ENCODE data around the gene PNMA8A.

DNA sequence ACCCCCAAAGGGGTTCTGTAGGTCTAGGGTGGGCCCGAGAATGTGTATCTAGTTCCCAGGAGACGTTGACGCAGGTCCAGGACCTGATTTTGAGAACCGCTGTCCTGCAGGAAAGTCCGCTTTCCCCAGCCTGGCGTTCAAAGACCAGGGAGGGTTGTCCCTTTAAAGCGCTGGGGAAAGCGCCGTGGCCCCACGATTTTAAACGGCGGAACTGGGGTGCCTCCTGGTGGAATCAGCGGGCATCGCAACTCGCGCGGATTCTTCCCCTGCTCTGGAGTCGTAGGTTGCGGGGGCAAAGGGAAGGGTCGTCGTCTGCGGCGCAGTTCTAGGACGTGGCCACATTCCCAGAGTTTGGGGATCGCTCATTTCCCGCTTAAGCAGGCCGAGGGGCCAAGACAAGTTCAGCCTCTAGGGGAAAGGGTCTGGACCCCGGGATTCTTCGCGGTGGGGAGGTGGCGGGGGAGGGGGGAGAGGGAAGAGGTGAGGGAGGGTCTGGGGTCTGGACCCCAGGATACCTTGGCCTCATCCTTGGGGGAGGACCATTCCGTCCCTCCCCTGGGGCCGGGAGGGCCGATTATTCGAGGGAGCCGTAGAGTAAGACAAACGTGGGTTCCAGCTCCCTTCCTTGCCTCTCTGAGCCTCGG, 16.6 kb upstream of the PNMA8A start:
- TF ChIP-seq, protein P1, sequence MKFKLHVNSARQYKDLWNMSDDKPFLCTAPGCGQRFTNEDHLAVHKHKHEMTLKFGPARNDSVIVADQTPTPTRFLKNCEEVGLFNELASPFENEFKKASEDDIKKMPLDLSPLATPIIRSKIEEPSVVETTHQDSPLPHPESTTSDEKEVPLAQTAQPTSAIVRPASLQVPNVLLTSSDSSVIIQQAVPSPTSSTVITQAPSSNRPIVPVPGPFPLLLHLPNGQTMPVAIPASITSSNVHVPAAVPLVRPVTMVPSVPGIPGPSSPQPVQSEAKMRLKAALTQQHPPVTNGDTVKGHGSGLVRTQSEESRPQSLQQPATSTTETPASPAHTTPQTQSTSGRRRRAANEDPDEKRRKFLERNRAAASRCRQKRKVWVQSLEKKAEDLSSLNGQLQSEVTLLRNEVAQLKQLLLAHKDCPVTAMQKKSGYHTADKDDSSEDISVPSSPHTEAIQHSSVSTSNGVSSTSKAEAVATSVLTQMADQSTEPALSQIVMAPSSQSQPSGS (IDR thresholded peaks at IDR 0.05; ENCODE audit: low read length), result no peak
- TF ChIP-seq, protein P2, sequence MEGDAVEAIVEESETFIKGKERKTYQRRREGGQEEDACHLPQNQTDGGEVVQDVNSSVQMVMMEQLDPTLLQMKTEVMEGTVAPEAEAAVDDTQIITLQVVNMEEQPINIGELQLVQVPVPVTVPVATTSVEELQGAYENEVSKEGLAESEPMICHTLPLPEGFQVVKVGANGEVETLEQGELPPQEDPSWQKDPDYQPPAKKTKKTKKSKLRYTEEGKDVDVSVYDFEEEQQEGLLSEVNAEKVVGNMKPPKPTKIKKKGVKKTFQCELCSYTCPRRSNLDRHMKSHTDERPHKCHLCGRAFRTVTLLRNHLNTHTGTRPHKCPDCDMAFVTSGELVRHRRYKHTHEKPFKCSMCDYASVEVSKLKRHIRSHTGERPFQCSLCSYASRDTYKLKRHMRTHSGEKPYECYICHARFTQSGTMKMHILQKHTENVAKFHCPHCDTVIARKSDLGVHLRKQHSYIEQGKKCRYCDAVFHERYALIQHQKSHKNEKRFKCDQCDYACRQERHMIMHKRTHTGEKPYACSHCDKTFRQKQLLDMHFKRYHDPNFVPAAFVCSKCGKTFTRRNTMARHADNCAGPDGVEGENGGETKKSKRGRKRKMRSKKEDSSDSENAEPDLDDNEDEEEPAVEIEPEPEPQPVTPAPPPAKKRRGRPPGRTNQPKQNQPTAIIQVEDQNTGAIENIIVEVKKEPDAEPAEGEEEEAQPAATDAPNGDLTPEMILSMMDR (IDR thresholded peaks at IDR 0.05 in 2 of 3, conservative IDR thresholded peaks at IDR 0.05 in 1 of 3; ENCODE audit: control insufficient read depth in 2 of 3, extremely low read depth in 1 of 3, insufficient read depth in 1 of 3, low read depth in 3 of 3, low read length in 3 of 3), result peak; percentile 89 to 94 (median 91)
- TF ChIP-seq, protein P3, sequence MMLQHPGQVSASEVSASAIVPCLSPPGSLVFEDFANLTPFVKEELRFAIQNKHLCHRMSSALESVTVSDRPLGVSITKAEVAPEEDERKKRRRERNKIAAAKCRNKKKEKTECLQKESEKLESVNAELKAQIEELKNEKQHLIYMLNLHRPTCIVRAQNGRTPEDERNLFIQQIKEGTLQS (IDR thresholded peaks at IDR 0.05; ENCODE audit: borderline replicate concordance, extremely low read depth, low read depth, low read length), result no peak
- TF ChIP-seq RBBP5 (conservative IDR thresholded peaks at IDR 0.05) (no peak), GABPA (IDR thresholded peaks at IDR 0.05; ENCODE audit: low read depth) (no peak), MTA2 (IDR thresholded peaks at IDR 0.05; ENCODE audit: low read depth) (no peak), EZH2 (IDR thresholded peaks at IDR 0.05; ENCODE audit: borderline replicate concordance, control insufficient read depth, low read depth, low read length) (no peak), POLR2AphosphoS5 (IDR thresholded peaks at IDR 0.05; ENCODE audit: low read length) (no peak), NRF1 (conservative IDR thresholded peaks at IDR 0.05; ENCODE audit: low read depth, low read length) (no peak), YBX1 (IDR thresholded peaks at IDR 0.05) (no peak)

Measured in GM12878 (cell line).